GM21786 (cell line): ENCODE data around the gene PIP.
"Not testable (repeated sequence)": the region's sequence is repeated elsewhere in the genome, so short reads cannot be mapped to it uniquely, and the experiment has no call there.

Source experiments
- ATAC-seq: cut with Tn5 transposase; IDR thresholded peaks from one replicate; pipeline ENCODE4 v1.9.1; 2021; ENCODE audit not compliant: unreplicated experiment

The PIP gene, protein sequence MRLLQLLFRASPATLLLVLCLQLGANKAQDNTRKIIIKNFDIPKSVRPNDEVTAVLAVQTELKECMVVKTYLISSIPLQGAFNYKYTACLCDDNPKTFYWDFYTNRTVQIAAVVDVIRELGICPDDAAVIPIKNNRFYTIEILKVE

GRCh38 chr7:143131781-143132180 is at the start of gene PIP:
Gene PIP (plus strand): TSS chr7:143132077. CDS start chr7:143132117, 40 bp downstream.
- no peak for ATAC-seq

DNA sequence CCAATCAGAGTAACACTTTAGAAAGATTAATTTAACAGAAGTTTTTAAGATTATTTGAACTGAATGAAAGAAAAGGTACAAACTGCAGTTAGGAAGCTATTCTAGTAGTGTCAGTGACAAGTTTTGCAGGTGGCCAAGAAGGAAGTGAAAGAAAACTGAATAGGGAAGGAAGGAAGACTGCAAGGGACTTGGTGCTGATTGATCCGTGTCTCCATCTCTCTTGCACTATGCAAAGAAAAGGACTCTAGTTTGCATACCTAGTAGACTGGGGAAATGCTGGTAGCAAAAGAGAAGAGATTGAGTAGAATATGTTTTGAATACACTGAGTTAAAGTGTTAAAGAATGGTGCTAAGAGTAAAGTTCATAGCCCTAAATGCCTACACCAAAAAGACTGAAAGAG is 46.8 kb upstream of the PIP start:
- no peak for ATAC-seq

- not testable (repeated sequence) for ATAC-seq
These were observed 46.3 kb upstream of the PIP start for GRCh38 chr7:143085610-143086009.

DNA sequence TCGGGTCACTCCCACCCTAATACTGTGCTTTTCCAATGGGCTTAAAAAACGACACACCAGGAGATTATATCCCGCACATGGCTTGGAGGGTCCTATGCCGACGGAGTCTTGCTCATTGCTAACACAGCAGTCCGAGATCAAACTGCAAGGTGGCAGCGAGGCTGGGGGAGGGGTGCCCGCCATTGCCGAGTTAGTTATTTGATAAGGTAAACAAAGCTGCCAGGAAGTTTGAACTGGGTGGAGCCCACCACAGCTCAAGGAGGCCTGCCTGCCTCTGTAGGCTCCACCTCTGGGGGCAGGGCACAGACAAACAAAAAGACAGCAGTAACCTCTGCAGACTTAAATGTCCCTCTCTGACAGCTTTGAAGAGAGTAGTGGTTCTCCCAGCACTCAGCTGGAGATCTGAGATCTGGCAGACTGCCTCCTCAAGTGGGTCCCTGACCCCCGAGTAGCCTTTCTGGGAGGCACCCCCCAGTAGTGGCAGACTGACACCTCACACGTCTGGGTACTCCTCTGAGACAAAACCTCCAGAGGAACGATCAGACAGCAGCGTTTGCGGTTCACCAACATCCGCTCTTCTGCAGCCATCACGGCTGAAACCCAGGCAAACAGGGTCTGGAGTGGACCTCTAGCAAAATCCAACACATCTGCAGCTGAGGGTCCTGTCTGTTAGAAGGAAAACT is 43.2 kb upstream of the PIP start:
- ATAC-seq, result not testable (repeated sequence)

DNA sequence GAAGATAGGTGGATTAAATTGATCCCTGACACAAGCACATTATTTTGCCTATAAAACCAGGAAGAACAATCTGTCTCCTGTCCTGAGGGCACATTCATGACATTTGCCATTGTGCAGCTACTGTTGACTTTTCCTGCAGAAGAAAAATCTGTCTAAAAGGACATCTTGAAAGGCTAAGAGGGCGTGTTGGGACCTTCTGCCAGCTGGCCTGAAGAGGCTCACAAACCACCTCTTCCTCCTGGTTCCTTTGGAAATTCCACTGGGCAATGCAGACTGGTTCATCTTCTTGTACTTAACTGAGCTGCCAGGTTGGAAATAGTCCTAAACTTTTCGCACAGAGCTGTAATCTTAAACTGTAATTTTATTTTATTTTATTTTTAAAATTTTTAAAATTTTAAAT is 35.7 kb upstream of the PIP start:
- ATAC-seq, result no peak

DNA sequence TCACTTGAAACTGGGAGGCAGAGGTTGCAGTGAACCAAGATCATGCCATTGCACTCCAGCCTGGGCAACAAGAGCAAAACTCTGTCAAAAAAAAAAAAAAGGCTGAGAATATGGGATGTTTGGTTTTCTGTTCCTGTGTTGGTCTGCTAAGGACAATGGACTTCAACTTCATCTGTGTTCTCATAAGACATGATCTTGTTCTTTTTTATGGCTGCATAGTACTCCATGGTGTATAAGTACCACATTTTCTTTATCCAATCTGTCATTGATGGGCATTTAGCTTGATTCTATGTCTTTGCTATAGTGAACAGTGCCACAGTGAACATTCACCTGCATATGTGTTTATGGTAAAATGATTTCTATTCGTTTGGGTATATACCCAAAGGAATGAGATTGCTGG is 32.3 kb upstream of the PIP start:
- ATAC-seq, result not testable (repeated sequence)

DNA sequence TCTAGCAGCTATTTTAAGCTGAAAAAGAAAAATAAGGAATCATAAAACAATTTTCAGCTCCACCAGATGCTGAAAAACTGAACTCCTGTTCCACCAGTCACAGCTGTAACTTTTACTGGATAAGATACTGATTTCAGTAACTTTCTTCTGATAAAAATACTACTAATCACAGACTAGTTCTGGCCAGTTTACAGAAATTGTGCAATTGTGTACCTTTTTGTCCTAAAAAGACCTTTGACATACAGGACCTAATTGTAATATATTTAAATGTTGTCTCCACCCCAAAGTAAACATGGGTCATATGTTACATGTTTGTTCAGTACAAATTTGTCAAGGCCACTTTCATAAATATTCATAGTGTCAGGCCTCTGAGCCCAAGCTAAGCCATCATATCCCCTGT is 27.1 kb upstream of the PIP start:
- no peak for ATAC-seq

DNA sequence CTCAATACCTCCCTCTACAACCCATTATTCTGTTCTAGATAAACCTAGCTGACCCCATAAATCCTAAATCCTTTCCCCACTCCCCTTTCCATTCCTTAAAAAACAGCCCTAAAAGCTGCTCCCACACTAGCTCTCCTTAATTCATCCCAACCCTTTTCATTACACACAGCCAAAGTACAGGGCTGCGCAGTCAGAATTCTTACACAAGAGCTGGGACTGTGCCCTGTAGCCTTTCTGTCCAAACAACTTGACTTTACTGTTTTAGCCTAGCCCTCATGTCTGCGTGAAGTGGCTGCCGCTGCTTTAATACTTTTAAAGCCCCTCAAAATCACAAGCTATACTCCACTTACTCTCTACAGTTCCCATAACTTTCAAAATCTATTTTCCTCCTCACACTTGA is 23.9 kb upstream of the PIP start:
- ATAC-seq, result not testable (repeated sequence)

- ATAC-seq, result no peak
These were observed 14.5 kb upstream of the PIP start for GRCh38 chr7:143117395-143117794.

- ATAC-seq, result no peak
These were observed 11.0 kb upstream of the PIP start for GRCh38 chr7:143120691-143121405.

GRCh38 chr7:143123326-143123725 is 8.6 kb upstream of the PIP start:
- not testable (repeated sequence) for ATAC-seq

GRCh38 chr7:143126146-143126545 is 5.7 kb upstream of the PIP start:
- ATAC-seq, result no peak

- no peak for ATAC-seq
These were observed 2.8 kb upstream of the PIP start for GRCh38 chr7:143129051-143129450.

- ATAC-seq, result no peak
These were observed 2.4 kb upstream of the PIP start for GRCh38 chr7:143129477-143129876.

- no peak for ATAC-seq
These were observed 1.3 kb upstream of the PIP start for GRCh38 chr7:143130541-143130940.

GRCh38 chr7:143147070-143147469 is 15.2 kb downstream of the PIP start:
- no peak for ATAC-seq

GRCh38 chr7:143148050-143148449 is 16.2 kb downstream of the PIP start:
- no peak for ATAC-seq

GRCh38 chr7:143148651-143149050 is 16.8 kb downstream of the PIP start:
- ATAC-seq, result no peak

DNA sequence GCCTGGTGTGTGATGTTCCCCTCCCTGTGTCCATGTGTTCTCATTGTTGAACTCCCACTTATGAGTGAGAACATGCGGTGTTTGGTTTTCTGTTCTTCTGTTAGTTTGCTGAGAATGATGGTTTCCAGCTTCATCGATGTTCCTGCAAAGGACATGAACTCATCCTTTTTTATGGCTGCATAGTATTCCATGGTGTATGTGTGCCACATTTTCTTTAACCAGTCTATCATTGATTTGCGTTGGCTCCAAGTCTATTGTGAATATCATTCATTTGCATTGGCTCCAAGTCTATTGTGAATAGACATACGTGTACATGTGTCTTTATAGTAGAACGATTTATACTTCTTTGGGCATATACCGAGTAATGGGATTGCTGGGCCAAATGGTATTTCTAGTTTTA is 18.8 kb downstream of the PIP start:
- not testable (repeated sequence) for ATAC-seq

GRCh38 chr7:143158617-143159016 is 26.7 kb downstream of the PIP start:
- not testable (repeated sequence) for ATAC-seq

DNA sequence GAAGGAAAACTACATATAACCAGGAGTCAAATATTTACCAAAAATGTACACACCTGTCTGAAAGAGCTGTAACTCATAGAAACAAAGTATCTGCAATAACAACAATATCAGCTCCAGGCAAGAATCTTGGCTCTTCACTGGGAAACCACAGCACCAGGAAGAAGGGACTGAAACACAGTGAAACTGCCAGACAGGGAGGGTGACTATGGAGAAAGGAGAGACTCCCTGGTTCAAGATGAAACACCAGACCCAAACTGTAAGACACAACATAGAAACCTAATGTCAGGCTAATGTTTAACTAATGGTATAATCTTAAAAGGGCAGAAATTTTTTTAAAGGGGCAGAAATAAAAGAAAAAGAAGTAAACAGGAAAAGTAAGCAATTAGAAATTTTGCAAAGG is 39.8 kb downstream of the PIP start:
- no peak for ATAC-seq

- ATAC-seq, result no peak
These were observed 40.5 kb downstream of the PIP start for GRCh38 chr7:143172354-143172753.
